ENCODE measurements around the gene FNBP1. TPM values are rescaled to one million over a fixed set of nuclear protein-coding genes. Genes with fewer than 3 reads are reported as not detected.

FNBP1 gene
- total RNA-seq, 1 experiment from 2014 or later = 80.7 TPM

DNA sequence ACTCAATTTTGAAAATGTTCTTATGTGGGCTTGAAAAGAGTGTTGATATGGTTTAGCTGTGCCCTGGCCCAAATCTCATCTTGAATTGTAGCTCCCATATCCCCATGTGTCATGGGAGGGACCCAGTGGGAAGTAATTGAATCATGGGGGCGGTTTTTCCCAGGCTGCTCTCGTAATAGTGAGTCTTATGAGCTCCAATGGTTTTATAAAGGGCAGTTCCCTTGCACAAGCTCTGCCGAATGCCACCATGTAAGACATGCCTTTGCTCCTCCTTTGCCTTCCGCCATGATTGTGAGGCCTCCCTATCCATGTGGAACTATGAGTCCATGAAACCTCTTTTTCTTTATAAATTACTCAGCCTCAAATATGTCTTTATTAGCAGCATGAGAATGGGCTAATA is 136.7 kb downstream of the FNBP1 start:
- TF ChIP-seq, protein P1, sequence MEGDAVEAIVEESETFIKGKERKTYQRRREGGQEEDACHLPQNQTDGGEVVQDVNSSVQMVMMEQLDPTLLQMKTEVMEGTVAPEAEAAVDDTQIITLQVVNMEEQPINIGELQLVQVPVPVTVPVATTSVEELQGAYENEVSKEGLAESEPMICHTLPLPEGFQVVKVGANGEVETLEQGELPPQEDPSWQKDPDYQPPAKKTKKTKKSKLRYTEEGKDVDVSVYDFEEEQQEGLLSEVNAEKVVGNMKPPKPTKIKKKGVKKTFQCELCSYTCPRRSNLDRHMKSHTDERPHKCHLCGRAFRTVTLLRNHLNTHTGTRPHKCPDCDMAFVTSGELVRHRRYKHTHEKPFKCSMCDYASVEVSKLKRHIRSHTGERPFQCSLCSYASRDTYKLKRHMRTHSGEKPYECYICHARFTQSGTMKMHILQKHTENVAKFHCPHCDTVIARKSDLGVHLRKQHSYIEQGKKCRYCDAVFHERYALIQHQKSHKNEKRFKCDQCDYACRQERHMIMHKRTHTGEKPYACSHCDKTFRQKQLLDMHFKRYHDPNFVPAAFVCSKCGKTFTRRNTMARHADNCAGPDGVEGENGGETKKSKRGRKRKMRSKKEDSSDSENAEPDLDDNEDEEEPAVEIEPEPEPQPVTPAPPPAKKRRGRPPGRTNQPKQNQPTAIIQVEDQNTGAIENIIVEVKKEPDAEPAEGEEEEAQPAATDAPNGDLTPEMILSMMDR (conservative IDR thresholded peaks at IDR 0.05) = no peak
- no peak for TF ChIP-seq EZH2 (IDR thresholded peaks at IDR 0.05; ENCODE audit: low read depth)
- POLR2A ChIA-PET (ENCODE audit: unreplicated experiment) = interaction anchor here (0.6 kb wide), 1 partner anchor 547 kb away, joined by 3 read pairs; no protein-coding TSS in a partner anchor
- DNase-seq = no peak
- no TSS peak for BruUV-seq (replicated peaks)
- Histone ChIP-seq H3K9me3 (ENCODE audit: insufficient read depth, low read depth) (no peaks in the 10 kb centered on the region), H3K36me3 (ENCODE audit: low read depth) (0 out of 2 replicates have a peak, but pooled peaks cover 5% of the 10 kb centered on the region), H3K4me2 (no peak overlapping the region), H3F3A (ENCODE audit: insufficient read depth, low read depth) (peaks cover 17% of the 10 kb centered on the region), H2AFZ (no peak overlapping the region), H3K27me3 (ENCODE audit: insufficient read depth, low read depth) (no peaks in the 10 kb centered on the region), H3K9me2 (ENCODE audit: insufficient read depth) (no peaks in the 10 kb centered on the region), H3K79me2 (ENCODE audit: low read depth) (no peaks in the 10 kb centered on the region), H4K20me1 (ENCODE audit: insufficient read depth) (no peaks in the 10 kb centered on the region), H3K27ac (no peak overlapping the region), H3K4me3 (no peak overlapping the region), H3K4me1 (replicated peaks; ENCODE audit: insufficient read depth) (peaks cover 21% of the 10 kb centered on the region)
- CTCF ChIA-PET = no interaction called here
- intact Hi-C loops (cut with micrococcal nuclease; ENCODE audit: unreplicated experiment) = no loop called here

DNA sequence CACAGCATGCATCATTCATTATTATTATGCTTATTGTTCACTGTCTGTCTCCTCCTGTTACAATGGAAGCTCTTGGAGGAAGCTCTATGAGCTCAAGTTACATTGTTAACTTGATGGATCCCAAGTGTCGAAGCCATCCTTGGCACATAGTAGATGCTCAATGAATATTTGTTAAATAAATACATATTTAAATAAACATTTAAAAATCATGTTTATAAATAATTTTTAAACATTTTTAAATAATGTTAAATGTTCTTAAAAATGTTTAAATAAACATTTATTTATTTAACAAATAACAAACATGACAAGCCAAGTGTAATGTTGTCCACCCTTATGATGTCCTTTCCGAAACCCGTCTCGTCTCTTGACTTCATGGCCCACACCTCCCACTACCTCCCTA is 138.3 kb downstream of the FNBP1 start:
- peaks cover 5% of the 10 kb centered on the region; the same call in 1 of the 2 replicates for H3F3A ChIP-seq (ENCODE audit: insufficient read depth, low read depth)
- no peaks in the 10 kb centered on the region for H3K27me3 ChIP-seq (ENCODE audit: insufficient read depth, low read depth)
- intact Hi-C loops (cut with micrococcal nuclease; ENCODE audit: unreplicated experiment) = no loop called here
- H3K4me2 ChIP-seq = no peak overlapping the region
- 0 out of 2 replicates have a peak, but pooled peaks cover 2% of the 10 kb centered on the region for H3K36me3 ChIP-seq (ENCODE audit: low read depth)
- H2AFZ ChIP-seq = no peak overlapping the region
- no peak overlapping the region for H3K27ac ChIP-seq
- no peak for TF ChIP-seq EZH2 (IDR thresholded peaks at IDR 0.05; ENCODE audit: low read depth)
- TF ChIP-seq, protein P1 (conservative IDR thresholded peaks at IDR 0.05) = no peak
- H3K79me2 ChIP-seq (ENCODE audit: low read depth) = no peaks in the 10 kb centered on the region
- BruUV-seq (replicated peaks) = no TSS peak
- no peak overlapping the region for H3K4me3 ChIP-seq
- no peaks in the 10 kb centered on the region for H4K20me1 ChIP-seq (ENCODE audit: insufficient read depth)
- H3K9me3 ChIP-seq (ENCODE audit: insufficient read depth, low read depth) = no peaks in the 10 kb centered on the region
- ChIA-PET CTCF (no interaction called here), POLR2A (ENCODE audit: unreplicated experiment) (no interaction called here)
- peaks cover 8% of the 10 kb centered on the region for H3K4me1 ChIP-seq (replicated peaks; ENCODE audit: insufficient read depth)
- H3K9me2 ChIP-seq (ENCODE audit: insufficient read depth) = no peaks in the 10 kb centered on the region
- DNase-seq = no peak

DNA sequence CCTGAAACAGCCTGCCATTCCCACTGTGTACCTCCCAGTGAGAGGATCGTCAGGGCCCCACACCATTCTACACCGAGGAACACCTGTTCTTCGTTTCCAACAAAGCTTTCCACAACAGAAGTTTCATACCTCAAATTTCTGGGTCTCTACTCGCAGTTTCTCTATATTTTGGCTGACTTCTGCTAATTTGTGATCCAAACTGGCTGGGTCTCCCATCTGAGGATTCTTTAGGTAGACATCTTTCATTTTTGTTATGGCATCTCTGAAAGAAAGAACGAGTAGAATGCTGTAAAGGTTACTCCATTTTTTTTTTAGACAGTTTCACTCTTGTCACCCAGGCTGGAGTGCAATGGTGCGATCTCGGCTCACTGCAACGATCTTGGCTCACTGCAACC is 140.3 kb downstream of the FNBP1 start:
- Histone ChIP-seq H2AFZ (no peak overlapping the region), H3K27me3 (ENCODE audit: insufficient read depth, low read depth) (no peaks in the 10 kb centered on the region), H3K4me3 (no peak overlapping the region), H3K36me3 (ENCODE audit: low read depth) (no peaks in the 10 kb centered on the region), H3F3A (ENCODE audit: insufficient read depth, low read depth) (no peaks in the 10 kb centered on the region), H3K4me2 (no peak overlapping the region), H3K27ac (no peak overlapping the region), H4K20me1 (ENCODE audit: insufficient read depth) (no peaks in the 10 kb centered on the region), H3K9me2 (ENCODE audit: insufficient read depth) (no peaks in the 10 kb centered on the region), H3K79me2 (ENCODE audit: low read depth) (no peaks in the 10 kb centered on the region), H3K4me1 (replicated peaks; ENCODE audit: insufficient read depth) (no peaks in the 10 kb centered on the region), H3K9me3 (ENCODE audit: insufficient read depth, low read depth) (no peaks in the 10 kb centered on the region)
- ChIA-PET CTCF (no interaction called here), POLR2A (ENCODE audit: unreplicated experiment) (no interaction called here)
- DNase-seq = no peak
- intact Hi-C loops (cut with micrococcal nuclease; ENCODE audit: unreplicated experiment) = no loop called here
- TF ChIP-seq, protein P1 (conservative IDR thresholded peaks at IDR 0.05) = no peak
- no TSS peak for BruUV-seq (replicated peaks)

Measured in PC-9 (cell line).